Kidney (tissue), 14 donors: Measurements from ENCODE around the gene NPHP4. TPM values are rescaled to one million over a fixed set of nuclear protein-coding genes. Genes with fewer than 3 reads are reported as not detected.

Experiments
- DNase-seq, 5 donors: peaks; one replicate each; pipeline ENCODE4 v3.0.0-alpha.2; 2013 to 2020
- FAIRE-seq: peaks from 2 replicates; lab custom pipeline; 2012; peaks lifted over from hg19 to GRCh38; lab: Jason Lieb, UNC
- H3K27ac ChIP-seq, 2 donors: one replicate each; pipeline ENCODE4 v1.7.0; 2013; ENCODE audit warnings: low read depth in 2 of 2, low read length in 2 of 2, inconsistent platforms in 1 of 2
- H3K27me3 ChIP-seq: one replicate; pipeline ENCODE4 v1.7.1; 2013; ENCODE audit warnings: low read length, inconsistent platforms; ENCODE audit not compliant: control insufficient read depth, insufficient read depth
- H3K36me3 ChIP-seq, 3 donors: one replicate each; pipeline versions ENCODE4 v1.7.0 to v1.7.1; 2013; ENCODE audit warnings: low read length in 3 of 3, control low read depth in 1 of 3, inconsistent platforms in 1 of 3; ENCODE audit not compliant: insufficient read depth in 3 of 3, control insufficient read depth in 2 of 3
- H3K4me1 ChIP-seq, 3 donors: one replicate each; pipeline versions ENCODE4 v1.7.0 to v1.7.1; 2013; ENCODE audit warnings: low read length in 3 of 3, inconsistent platforms in 1 of 3, low read depth in 1 of 3; ENCODE audit not compliant: control insufficient read depth in 2 of 3, insufficient read depth in 2 of 3
- H3K4me3 ChIP-seq, 3 donors: one replicate each; pipeline versions ENCODE4 v1.7.0 to v1.8.1; 2013; ENCODE audit warnings: low read length in 3 of 3, control low read depth in 1 of 3, inconsistent platforms in 1 of 3
- H3K9ac ChIP-seq, 3 donors: one replicate each; pipeline versions ENCODE4 v1.7.0 to v1.7.1; 2013; ENCODE audit warnings: low read length in 3 of 3, control low read depth in 1 of 3, inconsistent platforms in 1 of 3
- H3K9me3 ChIP-seq, 3 donors: one replicate each; pipeline versions ENCODE4 v1.7.0 to v1.7.1; 2013; ENCODE audit warnings: low read length in 3 of 3, control low read depth in 1 of 3, inconsistent platforms in 1 of 3; ENCODE audit not compliant: control insufficient read depth in 2 of 3, insufficient read depth in 1 of 3
- intact Hi-C: fragments of 100-400 bp; cut with DNase I; formaldehyde crosslinking; loops from one replicate; pipeline ENCODE4 v1.11.1; 2022
- polyA plus RNA-seq: library from polyadenylated mRNA; stranded (reverse); fragments of 350-450 nt; fragmentation: Illumina TruSeq; extraction: RNeasy Lipid Tissue Mini Kit (QIAGEN cat#74804); gene quantifications from one replicate; pipeline ENCODE4 v1.2.3, GENCODE V29; 2014; ENCODE audit warnings: low read depth, low replicate concordance; ENCODE audit not compliant: insufficient read depth
- total RNA-seq: library from RNA; stranded (reverse); fragmentation: NEBNext Ultra II Directional; extraction: Animal tissue kit (Norgen Biotek cat#: 25700); gene quantifications from one replicate; pipeline ENCODE4 v1.2.1, GENCODE V29; 2021
- TF ChIP-seq, protein P1 (sequence below): IDR thresholded peaks from 3 replicates; pipeline ENCODE4 v1.5.1; 2012; ENCODE audit warnings: mild to moderate bottlenecking, moderate library complexity, borderline replicate concordance; ENCODE audit not compliant: insufficient read depth; ENCODE audit errors: extremely low read depth
- donor health status: control.
- donor health status: control.
- donor health status: control.
- donor health status: control.
- donor health status: control.
- donor health status: DM: yes; HTN: yes; CAD: no.
- donor health status: Normal renal cell carcinoma (clear cell type).

NPHP4 gene
- total and polyA plus RNA-seq, 2 donors from 2014 or later, result 2.9 to 16.1 TPM

DNA sequence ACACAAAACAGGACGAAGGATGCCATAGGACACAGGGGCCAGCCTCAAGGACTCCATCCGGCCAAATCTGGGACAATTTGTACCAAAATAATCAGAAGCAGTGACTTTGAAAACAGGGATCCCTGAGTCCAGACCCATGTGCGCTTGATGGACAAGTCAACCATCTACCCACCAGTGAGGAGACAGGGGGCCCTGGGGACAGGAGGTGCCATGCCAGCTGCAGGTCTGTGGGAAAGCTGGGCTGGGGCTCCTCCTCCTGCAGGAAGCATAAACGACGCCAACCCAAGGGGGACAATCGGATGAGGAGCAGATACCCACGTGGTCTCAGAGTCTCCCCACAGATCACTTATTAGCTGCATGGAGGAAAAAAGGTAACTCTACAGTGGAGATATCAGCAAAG, 50.6 kb downstream of the NPHP4 start:
- H3K36me3 ChIP-seq, result peaks cover 0 to 5% (median 2%) of the 10 kb centered on the region in 3 donors
- H3K27ac ChIP-seq, result no peak overlapping the region
- H3K4me3 ChIP-seq, result no peak overlapping the region
- H3K27me3 ChIP-seq, result no peaks in the 10 kb centered on the region
- H3K4me1 ChIP-seq, result no peaks in the 10 kb centered on the region
- no peaks in the 10 kb centered on the region for H3K9me3 ChIP-seq
- no peak overlapping the region for H3K9ac ChIP-seq
- TF ChIP-seq, protein P1, sequence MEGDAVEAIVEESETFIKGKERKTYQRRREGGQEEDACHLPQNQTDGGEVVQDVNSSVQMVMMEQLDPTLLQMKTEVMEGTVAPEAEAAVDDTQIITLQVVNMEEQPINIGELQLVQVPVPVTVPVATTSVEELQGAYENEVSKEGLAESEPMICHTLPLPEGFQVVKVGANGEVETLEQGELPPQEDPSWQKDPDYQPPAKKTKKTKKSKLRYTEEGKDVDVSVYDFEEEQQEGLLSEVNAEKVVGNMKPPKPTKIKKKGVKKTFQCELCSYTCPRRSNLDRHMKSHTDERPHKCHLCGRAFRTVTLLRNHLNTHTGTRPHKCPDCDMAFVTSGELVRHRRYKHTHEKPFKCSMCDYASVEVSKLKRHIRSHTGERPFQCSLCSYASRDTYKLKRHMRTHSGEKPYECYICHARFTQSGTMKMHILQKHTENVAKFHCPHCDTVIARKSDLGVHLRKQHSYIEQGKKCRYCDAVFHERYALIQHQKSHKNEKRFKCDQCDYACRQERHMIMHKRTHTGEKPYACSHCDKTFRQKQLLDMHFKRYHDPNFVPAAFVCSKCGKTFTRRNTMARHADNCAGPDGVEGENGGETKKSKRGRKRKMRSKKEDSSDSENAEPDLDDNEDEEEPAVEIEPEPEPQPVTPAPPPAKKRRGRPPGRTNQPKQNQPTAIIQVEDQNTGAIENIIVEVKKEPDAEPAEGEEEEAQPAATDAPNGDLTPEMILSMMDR, result no peak
- FAIRE-seq, result no peak
- intact Hi-C loops, result no loop called here
- peak in 1 of 5 donors; percentile 8 for DNase-seq

DNA sequence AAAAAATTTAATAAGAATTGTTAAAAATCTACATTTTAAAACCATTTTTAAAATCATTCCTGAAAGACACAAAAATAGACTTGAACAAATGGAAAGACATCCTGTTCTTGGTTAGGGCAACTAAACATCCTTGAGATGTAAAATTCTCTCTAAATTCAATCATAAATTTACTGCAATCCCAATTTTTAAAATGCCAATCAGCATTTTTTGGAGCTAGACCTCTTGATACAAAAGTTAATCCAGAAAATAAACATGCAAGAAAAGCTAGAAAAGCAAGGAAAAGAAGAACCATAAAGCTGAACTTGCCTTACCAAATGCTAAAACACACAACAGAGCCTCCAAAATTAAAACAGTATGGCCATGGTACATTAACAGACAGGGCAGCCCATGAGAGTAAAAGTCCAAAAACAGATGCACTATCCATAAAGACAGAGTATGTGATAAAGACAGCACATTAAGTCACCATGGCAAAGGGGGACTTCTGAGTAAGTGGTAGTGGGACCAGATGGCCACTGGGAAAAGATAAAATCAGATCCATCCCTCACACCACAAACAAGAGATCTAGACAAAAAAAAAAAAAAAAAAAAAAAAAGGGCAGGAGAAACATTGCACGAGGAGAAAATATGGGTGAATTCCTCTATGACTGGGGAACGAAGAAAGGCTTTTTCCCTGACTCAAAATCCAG, 51.4 kb downstream of the NPHP4 start:
- Histone ChIP-seq H3K9ac (no peak overlapping the region), H3K27ac (no peak overlapping the region), H3K4me1 (no peaks in the 10 kb centered on the region), H3K36me3 (peaks cover 0 to 2% (median 2%) of the 10 kb centered on the region in 3 donors), H3K4me3 (no peak overlapping the region), H3K9me3 (no peaks in the 10 kb centered on the region), H3K27me3 (no peaks in the 10 kb centered on the region)
- FAIRE-seq, result no peak
- no peak for DNase-seq
- TF ChIP-seq, protein P1, result no peak
- intact Hi-C loops, result no loop called here

DNA sequence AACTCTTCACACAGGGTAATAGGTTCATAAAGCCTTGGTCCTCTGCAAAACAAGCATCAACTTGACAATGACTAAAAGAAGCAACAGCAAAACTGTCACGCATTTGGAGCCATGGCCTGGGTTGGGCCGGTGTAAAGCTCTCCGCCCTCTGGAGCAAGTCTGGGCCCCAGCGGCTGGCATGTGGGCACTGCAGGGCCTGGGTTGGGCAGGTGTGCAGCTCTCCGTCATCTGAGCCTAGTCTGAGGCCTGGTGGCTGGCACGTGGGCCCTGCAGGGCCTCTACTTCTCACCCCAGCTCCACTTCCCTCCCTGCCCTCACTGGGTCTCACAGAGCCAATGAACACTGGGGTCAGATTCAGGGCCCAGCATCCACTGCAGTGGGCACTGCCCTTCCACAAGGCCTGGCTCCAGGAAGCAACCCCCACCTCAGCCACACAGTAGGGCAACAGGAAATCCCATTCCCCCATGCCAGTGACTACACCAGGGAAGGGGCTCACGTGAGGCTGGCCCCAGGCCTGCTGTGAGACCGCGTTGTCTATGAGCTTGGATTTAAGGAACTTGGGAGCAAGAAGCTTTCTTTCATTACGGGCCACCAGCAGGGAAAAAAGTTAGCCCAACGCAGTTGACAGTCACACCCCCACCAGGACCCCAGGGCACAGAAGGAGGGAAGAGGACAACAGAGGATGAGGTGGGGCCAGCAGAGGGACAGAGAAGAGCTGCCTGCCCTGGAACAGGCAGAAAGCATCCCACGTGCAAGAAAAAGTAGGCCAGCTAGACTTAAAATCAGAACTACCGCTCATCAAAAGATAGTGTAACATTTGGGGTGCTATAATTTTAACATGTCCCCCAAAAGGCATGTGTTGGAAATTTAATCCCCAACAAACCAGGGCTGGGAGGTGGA, 52.7 kb downstream of the NPHP4 start:
- no peaks in the 10 kb centered on the region for H3K9me3 ChIP-seq
- no peaks in the 10 kb centered on the region for H3K27me3 ChIP-seq
- H3K36me3 ChIP-seq, result no peaks in the 10 kb centered on the region
- TF ChIP-seq, protein P1, result no peak
- FAIRE-seq (no peak), DNase-seq (peak in 1 of 5 donors; percentile 13)
- H3K4me1 ChIP-seq, result no peaks in the 10 kb centered on the region
- H3K9ac ChIP-seq, result no peak overlapping the region
- no peak overlapping the region for H3K4me3 ChIP-seq
- H3K27ac ChIP-seq, result no peak overlapping the region
- intact Hi-C loops, result no loop called here
